ENCODE measurements around the gene SYT9.

Gene SYT9

DNA sequence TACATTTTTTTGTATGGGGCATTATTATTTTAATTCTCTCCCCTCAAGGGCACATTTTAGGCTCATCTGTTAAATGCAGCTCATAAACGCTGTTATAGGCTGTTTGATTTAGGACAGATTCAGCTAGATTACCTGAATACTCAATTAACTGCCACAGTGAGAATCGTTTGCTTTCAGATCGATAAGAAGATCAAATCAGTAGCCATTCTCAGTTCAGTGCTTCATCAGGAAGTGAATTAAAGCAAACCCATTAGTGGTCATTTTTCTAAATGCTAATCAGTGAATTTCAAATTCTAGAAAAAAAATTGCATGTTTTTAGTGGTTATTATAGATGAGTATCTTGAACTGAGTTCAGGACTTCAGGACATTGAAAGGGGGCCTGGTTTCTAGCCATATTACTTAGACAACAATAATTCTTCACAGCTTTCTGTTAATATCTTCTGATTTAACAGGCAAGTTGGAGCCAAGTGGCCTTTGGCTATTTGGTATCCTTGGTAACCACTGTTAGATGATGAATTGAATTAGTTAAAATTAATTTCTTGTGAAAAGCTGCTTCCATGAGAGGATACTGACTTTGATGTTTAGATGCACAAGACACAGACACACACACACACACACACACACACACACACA, 18.6 kb downstream of the SYT9 start:
- no peak for DNase-seq (ENCODE audit: low read depth)
- TF ChIP-seq, protein P1, sequence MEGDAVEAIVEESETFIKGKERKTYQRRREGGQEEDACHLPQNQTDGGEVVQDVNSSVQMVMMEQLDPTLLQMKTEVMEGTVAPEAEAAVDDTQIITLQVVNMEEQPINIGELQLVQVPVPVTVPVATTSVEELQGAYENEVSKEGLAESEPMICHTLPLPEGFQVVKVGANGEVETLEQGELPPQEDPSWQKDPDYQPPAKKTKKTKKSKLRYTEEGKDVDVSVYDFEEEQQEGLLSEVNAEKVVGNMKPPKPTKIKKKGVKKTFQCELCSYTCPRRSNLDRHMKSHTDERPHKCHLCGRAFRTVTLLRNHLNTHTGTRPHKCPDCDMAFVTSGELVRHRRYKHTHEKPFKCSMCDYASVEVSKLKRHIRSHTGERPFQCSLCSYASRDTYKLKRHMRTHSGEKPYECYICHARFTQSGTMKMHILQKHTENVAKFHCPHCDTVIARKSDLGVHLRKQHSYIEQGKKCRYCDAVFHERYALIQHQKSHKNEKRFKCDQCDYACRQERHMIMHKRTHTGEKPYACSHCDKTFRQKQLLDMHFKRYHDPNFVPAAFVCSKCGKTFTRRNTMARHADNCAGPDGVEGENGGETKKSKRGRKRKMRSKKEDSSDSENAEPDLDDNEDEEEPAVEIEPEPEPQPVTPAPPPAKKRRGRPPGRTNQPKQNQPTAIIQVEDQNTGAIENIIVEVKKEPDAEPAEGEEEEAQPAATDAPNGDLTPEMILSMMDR (conservative IDR thresholded peaks at IDR 0.05; ENCODE audit: low read depth, low read length): no peak

DNA sequence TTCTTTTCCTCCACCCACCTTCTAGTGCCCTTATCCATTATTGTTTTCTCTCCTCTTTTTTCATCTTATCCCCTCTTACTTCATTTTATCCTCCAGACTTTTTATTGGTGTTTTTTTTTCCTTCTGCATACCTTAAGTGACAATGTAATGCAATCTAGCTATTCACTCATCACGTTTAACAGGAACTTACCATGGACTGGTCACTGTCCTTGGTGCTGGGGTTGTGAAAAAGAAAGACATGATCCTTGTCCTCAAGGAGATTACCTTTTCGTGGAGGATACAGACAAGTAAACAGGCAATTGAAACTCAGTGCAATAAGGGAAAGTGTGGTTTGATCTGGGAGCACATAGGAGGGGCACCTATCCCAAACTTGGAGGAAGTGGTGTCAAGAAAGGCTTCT, 20.7 kb downstream of the SYT9 start:
- TF ChIP-seq, protein P1 (conservative IDR thresholded peaks at IDR 0.05; ENCODE audit: low read depth, low read length): no peak
- DNase-seq (ENCODE audit: low read depth): peak; percentile 4
- no peak overlapping the region for H3K4me3 ChIP-seq (ENCODE audit: low read depth, low read length)

More for the DNA sequence above, 18.6 kb downstream of the SYT9 start:
- no peak overlapping the region for H3K4me3 ChIP-seq (ENCODE audit: low read depth, low read length)

DNA sequence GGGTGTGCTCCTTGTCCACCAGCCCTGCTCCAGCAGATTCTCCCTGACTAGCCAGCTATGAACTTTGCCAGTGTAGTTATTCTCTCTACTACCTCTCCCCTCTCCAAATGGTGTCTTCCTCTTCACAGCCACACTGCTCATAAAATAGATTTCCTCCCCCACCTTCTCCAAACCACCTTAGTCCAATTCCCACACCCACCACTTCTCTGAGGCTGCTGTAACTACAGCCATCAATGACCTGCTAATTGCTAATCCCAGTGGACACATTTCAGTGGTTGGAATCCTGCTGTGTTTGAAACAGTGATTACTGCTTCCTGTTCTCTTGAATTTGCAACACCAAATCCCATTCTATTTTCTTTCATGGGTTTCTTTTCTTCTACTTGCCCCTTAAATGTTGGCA, 23.4 kb downstream of the SYT9 start:
- TF ChIP-seq, protein P1 (conservative IDR thresholded peaks at IDR 0.05; ENCODE audit: low read depth, low read length): no peak
- no peak overlapping the region for H3K4me3 ChIP-seq (ENCODE audit: low read depth, low read length)
- no peak for DNase-seq (ENCODE audit: low read depth)

DNA sequence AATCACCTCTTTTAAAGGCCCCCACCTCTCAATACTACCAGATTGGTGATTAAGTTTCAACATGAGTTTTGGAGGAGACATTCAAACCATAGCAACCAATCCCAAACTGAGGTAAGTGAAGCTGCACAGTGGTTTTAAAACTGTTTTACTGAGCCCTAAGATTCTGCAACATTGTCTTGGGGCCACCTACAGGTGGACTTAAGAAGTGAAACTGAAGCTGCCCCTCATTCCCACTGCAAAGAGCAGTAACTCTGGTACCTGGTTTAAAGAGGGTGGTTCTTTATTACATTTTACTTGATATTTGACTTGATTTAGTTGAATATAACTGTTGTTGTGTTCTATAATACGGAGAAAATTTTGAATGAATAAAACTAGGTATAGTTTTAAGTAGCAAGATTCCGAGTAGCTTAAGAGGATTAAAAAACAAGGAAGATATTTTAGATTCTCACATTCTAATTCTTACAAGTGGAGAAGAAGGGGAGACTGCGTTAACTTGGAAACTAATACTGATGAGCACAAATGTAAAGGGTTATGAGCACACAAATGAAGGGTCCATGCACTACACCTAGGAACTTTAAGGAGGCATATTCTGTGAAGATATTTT, 26.7 kb downstream of the SYT9 start:
- TF ChIP-seq, protein P1 (conservative IDR thresholded peaks at IDR 0.05; ENCODE audit: low read depth, low read length): peak; percentile 78
- DNase-seq (ENCODE audit: low read depth): peak; percentile 69
- no peak overlapping the region for H3K4me3 ChIP-seq (ENCODE audit: low read depth, low read length)

DNA sequence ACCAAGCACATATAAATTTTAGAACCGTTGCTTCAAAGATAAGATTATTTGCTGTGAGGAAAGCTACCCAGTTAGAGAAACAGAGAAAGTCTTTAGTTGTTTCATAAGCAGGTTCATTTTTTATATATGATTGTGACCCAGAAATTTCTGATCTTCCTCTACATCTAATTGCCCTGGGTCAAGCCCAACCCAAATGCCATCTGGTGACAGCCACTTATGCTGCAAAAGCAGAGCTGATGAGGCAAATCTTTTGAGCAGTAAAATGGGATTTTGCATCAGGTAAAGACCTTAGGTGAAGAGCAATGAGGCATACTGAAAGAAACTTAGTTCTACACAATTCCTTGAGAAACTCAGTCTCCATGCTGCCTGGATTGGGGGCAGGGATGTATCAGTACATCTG, 28.0 kb downstream of the SYT9 start:
- no peak for DNase-seq (ENCODE audit: low read depth)
- TF ChIP-seq, protein P1 (conservative IDR thresholded peaks at IDR 0.05; ENCODE audit: low read depth, low read length): no peak
- H3K4me3 ChIP-seq (ENCODE audit: low read depth, low read length): no peak overlapping the region

DNA sequence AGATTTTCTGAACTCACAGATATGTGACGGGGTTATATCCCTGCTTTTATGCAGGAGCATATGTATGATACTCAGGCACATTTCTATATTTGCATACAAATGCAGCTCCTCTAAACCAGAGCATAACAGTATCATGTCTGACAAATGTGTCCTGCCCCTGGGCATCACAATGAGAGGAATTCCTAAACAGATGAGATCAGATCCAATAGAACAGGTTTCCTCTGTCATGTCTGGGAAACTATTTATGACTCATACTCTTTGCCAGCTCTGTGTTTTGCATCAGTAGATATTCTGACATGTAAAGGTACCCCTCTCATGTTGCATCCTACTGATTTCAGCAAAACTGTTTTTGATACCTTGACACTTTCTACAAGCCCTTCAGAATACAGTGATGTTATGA, 29.4 kb downstream of the SYT9 start:
- TF ChIP-seq, protein P1 (conservative IDR thresholded peaks at IDR 0.05; ENCODE audit: low read depth, low read length): no peak
- DNase-seq (ENCODE audit: low read depth): peak; percentile 3
- H3K4me3 ChIP-seq (ENCODE audit: low read depth, low read length): no peak overlapping the region

DNA sequence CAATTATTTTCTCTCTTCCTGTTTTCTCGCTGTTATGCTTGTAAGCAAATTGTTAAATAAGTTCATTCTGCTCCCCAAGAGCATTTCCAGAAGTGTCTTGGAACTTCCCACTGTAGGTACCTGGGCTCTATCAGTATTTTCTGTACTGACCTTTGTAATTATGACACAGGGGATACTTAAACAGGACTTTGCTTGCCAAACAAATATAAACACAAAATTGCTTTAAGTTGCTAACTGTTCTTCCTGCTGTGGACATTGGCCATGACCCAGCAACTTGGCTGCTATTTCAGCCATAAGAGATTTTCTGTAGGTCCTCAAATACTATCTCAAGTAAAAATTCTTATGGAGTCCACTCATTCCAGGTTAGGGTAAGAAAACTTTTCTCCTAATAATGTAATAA, 30.1 kb downstream of the SYT9 start:
- H3K4me3 ChIP-seq (ENCODE audit: low read depth, low read length): no peak overlapping the region
- DNase-seq (ENCODE audit: low read depth): no peak
- TF ChIP-seq, protein P1 (conservative IDR thresholded peaks at IDR 0.05; ENCODE audit: low read depth, low read length): no peak

Measured in choroid plexus epithelial cell (primary cell).